GM19023 (cell line): ENCODE measurements around the gene GRIN2A.

Experiments
- ATAC-seq: cut with Tn5 transposase; IDR thresholded peaks from one replicate; pipeline ENCODE4 v1.9.1; 2021; ENCODE audit warnings: mild to moderate bottlenecking, moderate library complexity; ENCODE audit not compliant: unreplicated experiment

The GRIN2A gene

GRCh38 chr16:10039220-10040096 is 142.8 kb downstream of the GRIN2A start:
- no peak for ATAC-seq

GRCh38 chr16:10037751-10038150 is 144.5 kb downstream of the GRIN2A start:
- no peak for ATAC-seq

GRCh38 chr16:10036956-10037355 is 145.3 kb downstream of the GRIN2A start:
- ATAC-seq: no peak

- no peak for ATAC-seq
These were observed 148.7 kb downstream of the GRIN2A start for GRCh38 chr16:10033556-10033955.

GRCh38 chr16:10031955-10032354 is 150.3 kb downstream of the GRIN2A start:
- ATAC-seq: no peak

- ATAC-seq: no peak
These were observed 150.8 kb downstream of the GRIN2A start for GRCh38 chr16:10031473-10031872.

GRCh38 chr16:10028644-10029043 is 153.6 kb downstream of the GRIN2A start:
- ATAC-seq: no peak

- no peak for ATAC-seq
These were observed 154.7 kb downstream of the GRIN2A start for GRCh38 chr16:10027553-10027952.

GRCh38 chr16:10026593-10026992 is 155.6 kb downstream of the GRIN2A start:
- no peak for ATAC-seq

GRCh38 chr16:10022098-10022497 is 160.1 kb downstream of the GRIN2A start:
- no peak for ATAC-seq

GRCh38 chr16:10020866-10021265 is 161.4 kb downstream of the GRIN2A start:
- ATAC-seq: no peak

- no peak for ATAC-seq
These were observed 165.5 kb downstream of the GRIN2A start for GRCh38 chr16:10016752-10017151.

- no peak for ATAC-seq
These were observed 166.8 kb downstream of the GRIN2A start for GRCh38 chr16:10015397-10015796.

- no peak for ATAC-seq
These were observed 168.5 kb downstream of the GRIN2A start for GRCh38 chr16:10013774-10014173.

- ATAC-seq: no peak
These were observed 168.9 kb downstream of the GRIN2A start for GRCh38 chr16:10013364-10013763.

- ATAC-seq: no peak
These were observed 172.5 kb downstream of the GRIN2A start for GRCh38 chr16:10009684-10010083.

GRCh38 chr16:10003486-10003885 is 178.7 kb downstream of the GRIN2A start:
- no peak for ATAC-seq

GRCh38 chr16:10001258-10001775 is 180.9 kb downstream of the GRIN2A start:
- ATAC-seq: no peak

- no peak for ATAC-seq
These were observed 186.0 kb downstream of the GRIN2A start for GRCh38 chr16:9996221-9996620.

- ATAC-seq: no peak
These were observed 189.8 kb downstream of the GRIN2A start for GRCh38 chr16:9992441-9992840.

- no peak for ATAC-seq
These were observed 201.2 kb downstream of the GRIN2A start for GRCh38 chr16:9980981-9981380.

GRCh38 chr16:9978160-9978725 is 204.0 kb downstream of the GRIN2A start:
- no peak for ATAC-seq
